Stimulated activated CD4-positive, alpha-beta T cell treated with anti-CD3 and anti-CD28 coated beads, Interleukin-1b, Interleukin-23, amount 100 ng/mL, for 48 hours (primary cell): ENCODE data around the gene VPS26B.
"Not testable (repeated sequence)": the region's sequence is repeated elsewhere in the genome, so short reads cannot be mapped to it uniquely, and the experiment has no call there.

Experiments
- DNase-seq: peaks from one replicate; pipeline ENCODE4 v3.0.0-alpha.2; 2020

The VPS26B gene

GRCh38 chr11:134283461-134284230 is 59.2 kb downstream of the VPS26B start:
- no peak for DNase-seq

DNA sequence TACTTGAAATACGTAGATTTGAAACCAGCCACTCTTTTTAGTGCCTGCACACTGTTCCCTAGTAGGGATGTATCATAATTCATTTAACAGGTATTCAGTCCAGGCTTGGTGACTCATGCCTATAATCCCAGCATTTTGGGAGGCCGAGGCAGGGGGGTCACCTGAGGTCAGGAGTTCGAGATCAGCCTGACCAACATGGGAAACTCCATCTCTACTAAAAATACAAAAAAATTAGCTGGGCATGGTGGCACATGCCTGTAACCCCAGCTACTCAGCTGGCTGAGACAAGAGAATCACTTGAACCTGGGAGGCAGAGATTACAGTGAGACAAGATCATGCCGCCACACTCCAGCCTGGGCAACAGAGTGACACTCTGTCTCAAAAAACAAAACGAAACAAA is 59.9 kb downstream of the VPS26B start:
- not testable (repeated sequence) for DNase-seq

GRCh38 chr11:134287561-134287960 is 63.1 kb downstream of the VPS26B start:
- no peak for DNase-seq

DNA sequence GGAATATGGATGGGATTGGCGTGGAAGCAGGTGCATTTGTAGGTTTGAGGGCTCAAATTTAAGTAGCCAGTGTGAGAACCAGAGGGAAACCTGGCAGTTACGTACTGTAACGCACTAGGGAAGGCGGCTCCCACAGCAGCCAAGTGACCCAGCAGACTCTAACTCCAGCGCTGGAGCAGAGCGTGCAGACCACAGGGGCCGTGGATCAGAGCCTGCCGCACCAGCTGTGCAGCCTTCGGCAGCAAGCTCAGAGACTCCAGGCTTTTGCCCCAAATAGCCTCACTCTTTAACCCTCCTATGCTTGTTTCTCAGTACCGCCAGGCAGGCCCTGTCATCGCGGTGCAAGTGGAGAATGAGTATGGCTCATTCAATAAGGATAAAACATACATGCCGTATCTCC is 64.0 kb downstream of the VPS26B start:
- DNase-seq = no peak

- DNase-seq = no peak
Observed at GRCh38 chr11:134289167-134289566, 64.7 kb downstream of the VPS26B start.

GRCh38 chr11:134289789-134290188 is 65.3 kb downstream of the VPS26B start:
- DNase-seq = no peak

GRCh38 chr11:134290646-134291045 is 66.2 kb downstream of the VPS26B start:
- no peak for DNase-seq

GRCh38 chr11:134291196-134291595 is 66.7 kb downstream of the VPS26B start:
- DNase-seq = no peak

- DNase-seq = no peak
Observed at GRCh38 chr11:134292661-134293060, 68.2 kb downstream of the VPS26B start.

GRCh38 chr11:134293119-134294113 is 68.9 kb downstream of the VPS26B start:
- no peak for DNase-seq

GRCh38 chr11:134294664-134295063 is 70.2 kb downstream of the VPS26B start:
- DNase-seq = no peak
